Measurements from ENCODE around the gene IQCK.
"Not testable (repeated sequence)": the region's sequence is repeated elsewhere in the genome, so short reads cannot be mapped to it uniquely, and the experiment has no call there.

The IQCK gene

GRCh38 chr16:19760356-19761060 lies 42.4 kb downstream of the IQCK start:
- no peak for DNase-seq (ENCODE audit: low read depth)

DNA sequence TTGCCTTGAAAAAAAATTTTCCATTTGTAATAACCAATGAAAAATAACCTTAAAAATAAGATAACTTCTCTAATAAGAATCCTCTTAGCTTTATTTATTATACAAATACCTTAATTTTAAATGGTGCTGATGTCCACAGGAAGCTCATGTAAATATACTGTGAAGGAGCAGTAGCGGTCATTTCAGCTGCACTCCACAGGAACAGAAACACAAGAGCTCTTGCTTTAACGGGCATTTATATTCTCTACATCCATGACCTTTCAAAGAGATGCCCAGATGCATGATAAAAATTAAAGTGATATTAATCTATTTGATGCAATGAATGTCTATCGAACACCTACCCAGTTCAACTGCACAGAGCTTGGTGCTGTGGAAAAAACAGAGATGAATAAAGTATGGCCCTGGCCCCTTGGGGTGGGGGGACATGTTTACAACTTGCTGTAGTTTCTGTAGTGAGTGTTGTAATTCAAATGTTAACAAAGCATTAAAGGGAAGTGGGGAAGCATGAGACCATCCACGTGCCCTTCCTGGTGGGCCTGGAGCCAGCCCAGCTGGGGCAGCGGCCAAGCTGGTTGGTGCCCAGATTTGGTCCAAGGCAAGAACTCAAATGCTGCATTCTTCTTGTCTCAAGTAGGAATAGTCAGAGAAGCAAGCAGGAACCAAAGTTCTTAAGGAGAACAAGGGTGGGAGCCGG lies 47.9 kb downstream of the IQCK start:
- DNase-seq (ENCODE audit: low read depth), result no peak

DNA sequence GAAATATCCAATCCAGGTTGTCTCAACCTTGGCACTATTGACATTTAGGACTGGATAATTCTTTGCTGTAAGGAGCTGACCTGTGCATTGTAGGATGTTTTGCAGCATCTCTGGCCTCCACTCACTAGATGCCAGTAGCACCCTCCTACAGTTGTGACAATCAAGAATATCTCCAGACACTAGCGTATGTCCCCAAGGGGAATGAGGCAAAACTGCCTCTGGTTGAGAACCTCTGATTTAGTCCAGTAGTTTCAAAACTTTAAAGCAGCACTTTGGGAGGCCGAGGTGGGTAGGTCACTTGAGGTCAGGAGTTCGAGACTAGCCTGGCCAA lies 48.4 kb downstream of the IQCK start:
- no peak for DNase-seq (ENCODE audit: low read depth)

DNA sequence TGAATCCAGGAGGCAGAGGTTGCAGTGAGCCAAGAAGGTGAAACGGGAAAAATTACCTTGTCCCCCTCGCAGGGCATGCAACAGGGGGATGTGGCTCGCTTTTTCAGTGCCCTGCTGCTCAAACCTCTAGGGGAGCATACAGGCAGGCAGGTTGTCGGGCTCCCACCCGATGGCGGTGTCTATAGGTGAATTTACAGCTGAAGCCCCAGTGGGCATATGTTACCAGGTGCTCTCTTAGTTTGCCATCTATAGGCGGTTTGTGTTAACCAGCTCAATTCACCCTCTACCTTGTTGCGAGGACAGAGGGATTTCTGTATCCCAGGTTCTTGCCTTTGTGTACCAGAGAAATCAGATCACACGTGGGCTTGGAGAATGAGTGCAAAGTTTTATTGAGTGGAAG lies 48.9 kb downstream of the IQCK start:
- no peak for DNase-seq (ENCODE audit: low read depth)

- no peak for DNase-seq (ENCODE audit: low read depth)
These were observed 49.4 kb downstream of the IQCK start for GRCh38 chr16:19767497-19767896.

DNA sequence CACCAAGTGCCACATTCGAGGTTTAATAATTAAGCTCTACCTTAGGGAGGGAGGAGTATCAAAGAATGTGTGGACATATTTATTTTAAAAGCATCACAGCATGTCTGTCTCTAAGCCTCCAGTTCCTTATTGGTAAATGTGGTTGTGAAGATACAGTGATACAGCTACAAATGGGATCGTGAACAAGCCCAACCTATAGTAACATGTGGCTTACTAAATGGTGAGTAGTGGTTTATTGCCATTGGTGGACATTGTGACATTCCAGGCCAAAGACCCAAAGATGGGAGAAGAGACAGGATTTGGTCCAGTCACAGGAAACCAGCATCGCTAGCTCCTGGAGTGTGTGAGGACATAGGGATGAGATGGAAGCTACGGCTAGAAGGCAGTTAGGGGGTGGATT lies 51.2 kb downstream of the IQCK start:
- DNase-seq (ENCODE audit: low read depth), result no peak

DNA sequence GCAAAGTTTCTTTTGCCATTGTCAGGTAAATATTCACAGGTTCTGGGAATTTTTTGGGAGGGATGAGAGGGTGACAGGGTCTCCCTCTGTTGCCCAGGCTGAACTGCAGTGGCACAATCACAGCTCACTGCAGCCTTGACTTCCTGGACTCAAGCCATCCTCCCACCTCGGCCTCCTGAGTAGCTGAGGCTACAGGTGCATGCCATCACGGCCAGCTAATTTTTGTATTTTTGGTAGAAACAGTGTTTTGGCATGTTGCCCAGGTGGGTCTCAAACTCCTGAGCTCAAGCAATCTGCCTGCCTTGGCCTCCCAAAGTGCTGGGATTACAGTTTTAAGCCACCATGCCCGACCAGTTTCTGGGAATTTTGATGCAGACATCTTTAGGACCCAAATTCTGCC lies 53.0 kb downstream of the IQCK start:
- no peak for DNase-seq (ENCODE audit: low read depth)

GRCh38 chr16:19771796-19772195 lies 53.7 kb downstream of the IQCK start:
- DNase-seq (ENCODE audit: low read depth), result no peak

DNA sequence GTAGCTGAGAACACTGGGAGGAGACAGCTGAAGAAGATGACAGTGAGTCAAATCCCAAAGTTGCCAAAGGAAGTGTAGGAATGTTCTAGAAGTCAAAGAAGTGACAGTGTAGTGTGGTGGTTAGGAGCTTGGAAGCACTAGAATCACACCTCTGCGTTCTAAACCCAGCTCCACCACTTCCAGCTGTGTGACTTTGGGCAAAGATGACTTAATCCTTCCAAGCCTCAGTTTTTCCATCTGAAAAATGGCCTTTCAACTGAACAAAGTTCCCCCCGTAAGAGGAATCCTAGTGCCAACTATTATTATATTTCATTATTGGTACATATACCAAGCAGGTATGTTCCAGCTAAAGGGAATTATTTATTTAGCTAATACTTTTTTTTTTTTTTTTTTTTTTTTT lies 56.0 kb downstream of the IQCK start:
- DNase-seq (ENCODE audit: low read depth), result no peak

DNA sequence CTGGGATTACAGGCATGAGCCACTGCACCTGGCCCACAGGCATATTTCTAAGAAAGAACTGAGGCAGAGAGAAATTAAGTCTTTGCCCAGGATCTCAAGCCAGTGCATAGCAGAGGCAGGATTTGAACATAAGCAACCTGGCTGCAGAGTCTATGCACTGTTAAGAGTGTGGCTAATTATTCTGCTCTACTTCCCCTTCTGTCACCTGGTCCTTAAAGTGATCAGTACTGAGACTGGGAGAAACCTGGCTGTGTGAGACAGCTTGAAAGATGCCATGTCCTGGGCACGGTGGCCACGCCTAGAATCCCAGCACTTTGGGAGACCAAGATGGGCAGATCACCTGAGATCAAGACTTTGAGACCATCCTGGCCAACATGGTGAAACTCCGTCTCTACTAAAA lies 58.1 kb downstream of the IQCK start:
- DNase-seq (ENCODE audit: low read depth), result no peak

DNA sequence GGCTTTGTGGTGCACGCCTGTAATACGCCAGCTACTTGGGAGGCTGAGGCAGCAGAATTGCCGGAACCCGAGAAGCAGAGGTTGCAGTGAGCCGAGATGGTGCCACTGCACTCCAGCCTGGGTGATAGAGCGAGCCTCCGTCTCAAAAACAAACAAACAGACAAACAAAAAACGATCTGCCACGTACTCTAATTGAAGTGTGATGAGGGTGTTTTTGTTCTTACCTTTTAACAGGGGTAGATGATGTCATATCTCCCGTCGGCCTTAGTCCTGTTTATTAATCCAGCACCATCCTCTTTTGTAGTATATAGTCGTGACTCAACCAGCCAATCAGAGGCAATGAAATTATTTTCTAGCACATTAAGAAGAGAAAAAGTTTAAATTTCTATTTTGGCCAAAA lies 58.5 kb downstream of the IQCK start:
- no peak for DNase-seq (ENCODE audit: low read depth)

DNA sequence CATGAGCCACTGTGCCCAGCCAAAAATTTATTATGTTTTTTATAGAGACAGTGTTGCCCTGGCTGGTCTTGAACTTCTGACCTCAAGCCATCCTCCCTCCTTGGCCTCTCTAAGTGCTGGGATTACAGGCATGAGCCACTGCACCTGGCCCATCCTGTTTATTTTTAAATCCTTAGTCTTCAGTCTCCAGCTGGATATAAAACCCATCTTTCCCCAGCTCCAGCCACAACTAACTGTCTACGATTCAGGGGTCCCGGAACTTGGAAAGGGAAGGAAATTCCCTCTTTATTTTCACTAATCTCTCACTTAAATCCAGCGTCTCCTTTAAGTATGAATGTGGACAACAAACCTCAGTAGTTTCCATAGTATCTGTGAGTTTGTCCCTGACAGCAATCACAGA lies 62.2 kb downstream of the IQCK start:
- no peak for DNase-seq (ENCODE audit: low read depth)

- DNase-seq (ENCODE audit: low read depth), result no peak
These were observed 63.2 kb downstream of the IQCK start for GRCh38 chr16:19781226-19781625.

DNA sequence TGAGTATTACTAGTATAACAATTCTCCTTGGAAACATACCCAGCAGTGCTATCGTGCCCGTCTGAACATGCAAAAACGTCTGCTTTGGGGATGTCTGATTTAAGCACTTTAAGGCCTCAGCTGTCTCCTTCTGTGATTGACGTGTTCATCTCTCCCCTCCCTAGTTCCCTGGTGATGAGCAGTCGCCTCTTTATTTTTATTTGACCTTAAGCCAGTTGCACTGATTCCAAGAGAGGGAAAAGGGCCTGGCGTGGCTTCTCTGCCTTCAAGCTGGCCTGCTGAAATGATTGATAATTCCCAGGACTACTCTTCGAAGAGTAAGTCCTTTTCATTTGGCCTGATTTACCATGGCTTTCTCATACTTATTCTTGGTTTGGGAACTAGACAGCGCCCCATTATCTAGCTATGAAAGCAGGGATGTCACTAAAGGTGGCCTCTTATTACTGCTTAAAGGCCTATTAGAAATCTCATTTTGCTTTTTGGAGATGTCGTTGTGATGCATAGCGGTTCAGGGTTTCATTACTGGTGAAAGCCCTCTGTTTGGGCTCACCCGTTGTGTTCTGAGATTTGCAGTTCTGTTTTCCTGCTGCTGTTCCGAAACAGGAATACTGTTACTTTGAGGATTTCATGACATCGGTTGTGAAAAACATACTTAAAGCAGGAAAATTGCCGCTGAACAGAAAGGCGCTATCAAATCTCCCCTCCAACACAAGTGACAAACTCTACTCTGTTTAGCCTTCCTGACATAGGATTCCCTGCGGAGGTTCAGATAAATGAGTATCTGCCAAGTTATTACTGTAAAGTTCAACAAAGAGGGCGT lies 65.5 kb downstream of the IQCK start:
- no peak for DNase-seq (ENCODE audit: low read depth)

DNA sequence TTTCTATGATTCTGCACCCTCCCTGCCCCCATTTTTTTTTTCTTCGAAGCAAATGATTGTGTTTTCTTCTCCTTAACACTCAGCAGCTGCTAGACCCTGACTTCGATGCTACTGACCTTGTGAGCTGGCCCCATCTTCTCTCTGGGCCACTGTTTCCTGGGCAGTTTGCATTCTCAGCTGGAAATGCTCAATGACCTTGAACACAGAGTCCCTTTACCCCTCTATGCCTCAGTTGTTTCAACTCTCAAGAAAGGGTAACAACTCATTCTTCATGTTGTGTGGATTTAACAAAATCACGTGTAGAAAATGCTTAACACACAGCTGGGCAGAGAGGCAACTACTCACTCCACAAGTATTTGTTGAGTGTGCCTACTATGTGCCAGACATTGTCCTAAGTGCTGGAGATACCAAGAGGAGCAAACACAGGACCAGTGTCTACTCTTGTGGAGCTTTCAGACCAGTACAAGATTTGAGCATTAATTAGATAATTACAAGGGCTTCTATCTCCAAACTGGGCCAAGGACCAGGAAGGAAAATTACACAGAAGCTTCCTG lies 66.2 kb downstream of the IQCK start:
- no peak for DNase-seq (ENCODE audit: low read depth)

DNA sequence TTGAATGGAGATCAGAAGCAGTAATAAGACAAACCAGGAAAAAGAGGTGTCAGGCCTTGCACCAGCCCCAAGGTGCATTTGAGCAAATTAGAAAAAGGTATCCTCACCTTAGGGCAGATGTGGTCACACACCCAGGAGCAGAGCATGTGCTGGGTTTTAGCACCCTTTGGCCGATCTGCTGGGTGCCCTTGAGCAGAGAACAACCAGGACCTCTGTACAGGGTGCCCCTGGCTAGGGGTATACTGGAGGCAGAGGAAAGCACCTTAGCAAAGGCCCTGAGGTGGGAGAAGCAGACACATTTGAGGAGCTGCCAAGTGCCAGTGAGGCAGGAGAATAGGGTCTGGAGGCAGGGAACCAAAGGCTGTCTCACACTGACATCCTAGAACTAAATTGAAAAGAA lies 67.0 kb downstream of the IQCK start:
- no peak for DNase-seq (ENCODE audit: low read depth)

- DNase-seq (ENCODE audit: low read depth), result no peak
These were observed 67.5 kb downstream of the IQCK start for GRCh38 chr16:19785512-19786130.

DNA sequence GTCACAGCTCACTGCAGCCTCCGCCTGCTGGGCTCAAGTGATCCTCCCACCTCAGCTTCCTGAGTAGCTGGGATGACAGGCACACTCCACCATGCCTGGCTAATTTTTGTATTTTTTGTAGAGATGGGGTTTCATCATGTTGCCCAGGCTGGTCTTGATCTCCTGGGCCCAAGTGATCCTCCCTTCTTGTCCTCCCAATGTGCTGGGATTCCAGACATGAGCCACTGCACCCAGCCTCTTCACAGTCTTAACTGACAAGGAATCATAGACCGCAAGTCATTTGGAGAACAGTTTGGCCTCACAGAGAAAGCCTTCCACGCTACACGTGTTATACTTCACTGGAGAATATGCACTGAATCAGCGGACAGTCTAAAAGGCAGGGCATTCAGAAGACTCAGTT lies 83.3 kb downstream of the IQCK start:
- not testable (repeated sequence) for DNase-seq (ENCODE audit: low read depth)

DNA sequence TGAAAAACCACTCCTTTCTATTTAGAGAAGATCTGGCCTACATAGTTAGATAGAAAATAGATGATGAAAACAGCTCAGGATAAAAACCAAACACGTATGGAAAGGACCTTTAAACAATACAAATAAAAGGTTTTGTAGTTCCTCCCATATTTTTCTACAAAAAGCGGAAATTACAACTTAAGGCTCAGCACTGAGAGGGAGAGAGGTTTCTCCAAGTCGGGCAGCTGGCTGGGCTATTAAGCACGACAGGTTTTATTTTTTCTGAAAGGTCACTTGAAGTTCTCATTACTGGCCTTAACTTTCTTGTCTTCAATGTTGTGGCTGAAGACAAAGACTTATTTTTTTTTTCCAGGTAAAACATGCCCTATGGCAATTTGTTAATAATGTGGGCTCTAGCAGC lies 83.8 kb downstream of the IQCK start:
- not testable (repeated sequence) for DNase-seq (ENCODE audit: low read depth)

DNA sequence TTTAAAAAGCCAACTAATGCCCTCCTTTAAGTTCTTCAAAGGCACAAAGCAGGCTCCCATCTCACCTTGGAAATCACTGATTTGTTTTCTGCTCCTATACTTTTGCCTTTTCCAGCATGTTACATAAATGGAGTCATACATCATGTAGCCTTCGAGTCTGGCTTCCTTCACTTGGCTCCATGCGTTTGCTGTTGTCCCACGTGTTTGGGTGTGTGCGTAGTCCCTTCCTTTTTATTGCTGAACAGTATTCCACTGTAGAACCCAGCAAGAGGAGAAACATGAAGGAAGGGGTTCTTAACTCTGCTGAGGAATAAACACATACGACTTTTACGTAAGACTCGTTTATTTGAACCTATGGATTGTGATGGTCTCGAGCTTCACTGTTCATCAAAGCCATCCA lies 84.5 kb downstream of the IQCK start:
- DNase-seq (ENCODE audit: low read depth), result no peak

DNA sequence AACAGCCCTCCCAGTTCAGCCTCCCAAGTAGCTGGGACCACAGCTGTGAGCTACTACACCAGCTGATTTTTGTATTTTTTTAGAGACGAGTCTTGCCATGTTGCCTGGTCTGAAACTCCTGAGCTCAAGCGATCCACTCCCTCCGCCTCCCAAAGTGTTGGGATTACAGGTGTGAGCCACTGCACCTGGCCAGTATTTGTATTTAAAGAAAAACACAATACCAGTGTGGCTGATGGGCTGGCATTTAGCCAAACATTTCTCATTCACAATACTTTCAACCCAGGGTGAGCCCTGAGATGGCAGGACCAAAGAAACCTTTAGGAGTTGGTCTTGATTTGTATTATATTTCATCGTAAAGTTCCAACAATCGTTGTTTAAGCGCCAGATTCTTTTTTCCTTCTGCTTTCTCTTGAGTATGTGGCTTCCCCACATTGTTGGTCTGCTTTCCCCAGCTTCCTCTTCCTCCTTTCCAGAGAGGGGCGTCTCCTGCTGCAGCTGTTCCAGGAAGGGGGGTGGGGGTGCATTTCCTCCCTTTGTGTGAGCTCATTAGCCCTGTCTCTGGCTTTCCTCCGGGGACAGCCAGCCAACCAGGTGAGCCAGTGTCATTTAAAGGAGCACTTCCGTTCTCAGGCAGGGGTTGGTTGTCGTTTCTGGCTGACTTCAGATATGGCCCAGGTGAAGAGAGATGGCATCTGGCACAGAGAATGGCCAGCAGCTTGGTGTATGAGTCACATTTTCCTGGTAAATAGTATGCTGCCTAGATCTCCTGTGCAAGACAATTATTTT lies 86.7 kb downstream of the IQCK start:
- DNase-seq (ENCODE audit: low read depth), result no peak
